Measurements from ENCODE around the gene POP4.

- TF ChIP-seq GATA3 (IDR thresholded peaks at IDR 0.05; ENCODE audit: low read depth, low read length) (no peak), GATA2 (IDR thresholded peaks at IDR 0.05; ENCODE audit: low read depth, low read length) (no peak)
These were observed 4.6 kb downstream of the POP4 start for GRCh38 chr19:29610574-29611271.
